Posterior cingulate gyrus (tissue), 11 donors: ENCODE data around the gene PPM1H.
"Not testable (repeated sequence)": the region's sequence is repeated elsewhere in the genome, so short reads cannot be mapped to it uniquely, and the experiment has no call there.

ENCODE experiments used
- DNase-seq, 10 donors: peaks; one replicate each; pipeline versions ENCODE4 v3.0.0 to v3.0.0-alpha.2; 2020 to 2021; ENCODE audit warnings: mixed read lengths in 3 of 10
- intact Hi-C: fragments of 100-400 bp; cut with DNase I; formaldehyde crosslinking; loops from one replicate; pipeline ENCODE4 v1.15.1; 2023

The PPM1H gene

DNA sequence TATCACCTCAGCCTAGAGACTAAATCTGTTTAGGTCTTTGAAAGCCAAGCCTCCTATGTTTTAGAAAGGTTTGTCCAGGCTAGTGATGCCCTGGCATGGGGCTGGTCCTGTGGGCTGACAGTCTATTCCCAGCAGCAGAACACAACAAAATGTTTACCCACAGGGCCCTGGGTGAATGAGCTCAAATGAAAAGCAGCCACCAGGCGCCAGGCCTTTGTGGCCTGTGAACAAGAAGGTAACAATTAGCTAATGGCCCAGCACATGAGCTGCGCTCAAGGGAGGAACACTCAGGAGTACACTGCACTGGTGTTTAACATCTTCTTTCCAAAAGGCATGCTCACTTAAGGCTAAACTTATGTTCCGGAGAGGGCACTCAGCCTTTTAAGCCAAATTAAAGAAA, 266.2 kb downstream of the PPM1H start:
- no peak for DNase-seq
- intact Hi-C loops: no loop called here

DNA sequence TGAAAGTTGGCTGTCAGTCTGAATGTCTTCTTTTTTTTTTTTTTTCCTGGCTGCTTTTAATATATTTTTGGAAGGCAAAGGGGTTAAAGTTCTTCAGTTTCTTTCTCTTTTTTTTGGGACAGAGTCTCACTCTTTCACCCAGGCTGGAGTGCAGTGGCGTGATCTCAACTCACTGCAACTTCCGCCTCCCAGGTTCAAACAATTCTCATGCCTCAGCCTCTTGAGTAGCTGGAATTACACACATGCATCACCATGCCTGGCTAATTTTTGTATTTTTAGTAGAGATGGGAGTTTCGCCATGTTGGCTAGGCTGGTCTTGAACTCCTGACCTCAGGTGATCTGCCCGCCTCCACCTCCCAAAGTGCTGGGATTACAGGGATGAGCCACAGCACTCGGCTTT, 270.0 kb downstream of the PPM1H start:
- intact Hi-C loops, DNase-seq: not testable (repeated sequence)

DNA sequence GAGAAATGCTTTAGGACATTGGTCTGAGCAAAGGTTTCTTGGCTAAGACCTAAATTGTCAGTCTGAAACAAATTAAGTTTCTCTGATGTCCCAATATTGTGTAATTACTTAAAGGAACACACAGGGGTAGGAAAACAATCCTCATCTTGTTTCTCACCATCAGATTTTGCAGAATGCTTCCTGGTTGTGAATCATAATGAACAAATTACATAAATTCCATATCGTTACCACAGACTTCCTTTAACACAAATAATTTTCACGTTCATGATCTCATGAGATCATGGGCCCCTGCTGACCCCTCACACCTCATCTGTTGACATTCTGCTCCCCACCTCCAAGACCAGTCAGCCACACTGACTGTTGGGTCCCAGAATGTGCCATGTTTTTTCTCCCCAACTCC, 274.2 kb downstream of the PPM1H start:
- DNase-seq: no peak
- intact Hi-C loops: no loop called here

DNA sequence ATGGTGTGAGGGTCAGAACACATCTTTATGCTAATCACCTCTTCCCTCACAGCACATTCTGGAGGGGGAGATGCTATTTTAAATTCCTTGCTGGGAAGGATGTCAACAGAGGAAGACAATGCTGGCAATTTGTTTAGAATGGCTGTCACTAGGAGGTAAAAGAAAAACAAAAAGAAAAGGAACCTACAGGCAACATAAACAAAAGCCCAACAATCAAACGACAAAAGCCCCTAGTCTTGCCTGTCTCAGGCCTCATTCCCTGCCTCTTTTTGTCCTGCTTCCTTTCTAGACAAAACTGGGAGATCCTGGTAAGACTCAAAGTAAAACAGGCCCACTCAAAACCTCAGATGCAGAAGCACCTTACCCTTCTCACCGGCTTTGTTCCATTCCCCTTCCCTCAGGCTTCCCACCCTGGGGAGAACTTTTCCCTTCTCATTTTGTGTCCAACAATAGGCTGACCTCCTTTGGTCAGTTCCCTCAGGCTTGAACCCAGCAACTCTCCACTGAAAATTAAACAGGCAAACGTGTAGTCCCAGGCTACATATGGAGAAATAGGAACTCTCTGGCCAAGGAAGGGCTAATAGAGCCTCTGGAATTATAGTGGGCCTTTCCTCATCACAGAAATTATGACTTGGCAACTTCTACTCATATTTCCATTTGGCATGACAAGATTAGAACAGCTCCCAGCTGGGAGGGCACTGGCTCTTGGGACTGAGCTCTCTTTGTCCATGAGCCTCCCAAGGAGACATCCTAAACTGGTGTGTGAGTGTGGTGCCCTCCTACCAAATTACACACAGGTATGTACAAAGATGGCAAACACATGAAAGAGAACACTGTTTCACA, 275.3 kb downstream of the PPM1H start:
- DNase-seq: no peak
- intact Hi-C loops: no loop called here

DNA sequence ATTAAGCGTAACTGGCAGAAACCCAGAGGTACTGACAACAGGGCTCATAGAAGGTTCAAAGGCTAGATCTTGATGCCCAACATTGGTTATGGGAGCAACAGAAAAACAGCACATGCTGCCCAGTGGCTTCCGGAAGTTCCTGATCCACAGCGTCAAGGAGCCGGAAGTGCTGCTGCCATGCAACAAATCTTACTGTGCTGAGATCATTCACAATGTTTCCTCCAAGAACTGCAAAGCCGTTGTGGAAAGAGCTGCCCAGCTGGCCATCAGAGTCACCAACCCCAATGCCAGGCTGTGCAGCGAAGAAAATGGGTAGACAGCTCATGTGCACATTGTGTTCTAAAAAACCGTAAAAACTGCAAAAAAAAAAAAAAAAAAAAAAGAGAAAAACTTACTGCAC, 276.0 kb downstream of the PPM1H start:
- peak in 1 of 10 donors; percentile 22 for DNase-seq
- intact Hi-C loops: no loop called here

DNA sequence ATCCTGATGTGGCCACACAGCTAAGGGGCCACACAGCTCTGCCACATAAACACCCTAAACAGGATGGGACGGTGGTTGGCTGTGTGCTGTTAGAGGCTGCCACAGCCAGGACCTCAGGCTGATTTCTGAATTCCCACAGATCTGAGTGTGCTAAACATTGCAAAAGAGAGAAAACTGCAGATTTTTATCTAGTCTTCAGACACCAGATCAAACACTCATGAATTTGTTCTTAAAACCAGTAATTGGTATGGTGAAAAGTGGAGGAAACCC, 277.7 kb downstream of the PPM1H start:
- DNase-seq: no peak
- intact Hi-C loops: no loop called here

DNA sequence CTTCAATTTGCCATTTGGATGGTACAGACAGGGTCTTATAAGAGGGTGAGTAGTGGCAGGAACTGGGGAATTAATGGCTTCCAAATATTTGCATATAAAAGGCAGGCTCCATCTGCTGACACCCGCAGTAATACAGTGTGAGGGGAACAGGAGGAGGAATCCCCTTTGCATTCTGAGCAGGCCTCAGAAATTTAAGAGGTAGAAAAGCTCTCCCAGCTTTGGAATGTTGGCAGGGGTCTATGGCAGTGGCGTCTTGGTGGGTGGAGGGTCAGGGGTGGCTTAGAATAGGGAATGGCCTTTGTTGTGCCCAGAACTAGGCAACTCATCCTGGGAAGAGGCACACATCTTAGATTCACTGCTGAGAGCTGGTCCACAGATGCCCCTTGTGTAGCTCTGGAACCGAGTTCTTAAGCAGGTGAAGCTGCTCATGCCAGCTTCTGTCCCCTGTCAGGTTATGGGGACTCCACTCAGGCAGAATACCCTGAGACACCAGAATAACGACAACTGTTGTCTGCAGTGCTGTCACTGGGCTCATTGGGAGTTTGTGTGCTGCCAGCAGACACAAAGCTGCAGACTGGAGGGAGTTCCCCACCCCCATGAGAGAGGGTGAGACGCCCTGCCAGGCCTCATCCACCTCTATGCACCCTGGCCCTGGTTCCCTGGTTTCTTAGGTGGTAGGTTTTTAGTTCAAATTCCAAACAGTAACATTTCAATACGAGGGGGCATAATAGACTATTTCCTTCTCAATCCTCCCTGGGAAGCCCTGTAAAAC, 278.2 kb downstream of the PPM1H start:
- DNase-seq: peak in 2 of 10 donors; percentile 6 to 31

DNA sequence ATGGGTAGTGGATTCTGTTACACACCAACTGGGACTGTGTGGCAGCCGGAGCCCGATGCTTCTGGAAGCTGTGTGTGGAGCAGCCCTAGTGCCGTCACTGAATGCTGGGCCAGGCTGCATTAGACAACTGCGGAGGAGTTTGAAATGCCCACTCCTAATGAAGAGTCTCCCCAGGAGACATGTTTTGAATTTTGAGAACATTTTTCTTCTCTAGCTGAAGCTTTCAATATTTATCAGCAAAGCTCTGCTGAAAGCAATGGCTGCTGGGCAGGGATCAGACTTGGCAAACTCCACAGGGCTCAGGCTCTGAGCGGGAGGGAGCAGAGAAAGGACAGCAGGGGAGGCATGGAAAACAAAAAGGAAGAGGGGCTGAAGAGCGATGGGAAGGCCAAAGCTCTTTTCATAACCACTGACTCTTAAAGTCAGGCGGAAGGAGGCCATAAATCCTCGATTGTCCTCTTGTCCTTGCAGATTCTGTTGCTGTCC, 279.2 kb downstream of the PPM1H start:
- DNase-seq: peak in 2 of 10 donors; percentile 13 to 32
- intact Hi-C loops: no loop called here

More for the DNA sequence above, 278.2 kb downstream of the PPM1H start:
- intact Hi-C loops: no loop called here

DNA sequence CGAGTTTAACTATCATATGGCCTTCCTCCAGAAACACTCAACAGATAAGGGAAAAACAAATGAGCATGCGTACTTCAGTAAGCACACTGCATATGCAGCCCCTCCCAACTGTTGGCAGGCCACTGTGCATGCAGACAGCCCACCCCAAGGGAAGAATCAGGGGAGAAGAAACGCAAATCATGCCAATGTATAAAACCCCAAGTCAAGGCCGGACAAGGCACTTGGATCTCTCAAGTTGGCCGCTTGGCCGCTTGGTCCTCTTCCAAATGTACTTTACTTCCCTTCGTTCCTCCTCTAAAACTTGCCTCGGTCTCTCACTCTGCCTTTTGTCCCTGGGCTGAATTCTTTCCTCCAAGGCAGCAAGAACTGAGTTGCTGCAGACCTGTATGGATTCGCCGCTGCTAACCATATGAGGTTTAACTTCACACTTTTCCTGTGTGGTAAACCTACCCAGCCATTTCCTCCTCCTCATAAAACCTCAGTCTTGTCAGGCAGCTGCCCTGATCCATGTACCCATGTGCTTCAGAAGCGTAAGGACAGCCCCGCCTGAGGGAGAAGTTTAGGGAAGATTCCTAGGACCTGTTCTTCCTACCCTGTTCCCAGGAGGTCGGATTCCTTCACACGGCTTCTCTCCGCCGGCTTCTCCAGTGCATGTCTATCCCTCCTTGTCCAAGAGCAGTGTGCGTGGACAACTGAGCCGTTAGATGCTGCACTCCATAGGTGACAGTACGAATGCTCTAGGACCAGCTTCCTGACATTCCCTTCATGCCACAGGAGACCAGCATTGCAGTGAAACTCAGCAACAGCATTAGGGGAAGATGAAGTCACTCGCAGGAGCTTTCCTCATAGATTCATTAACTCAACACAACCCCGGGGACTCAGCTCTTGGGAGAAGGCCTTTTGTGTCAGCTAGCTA, 280.4 kb downstream of the PPM1H start:
- DNase-seq: no peak
- intact Hi-C loops: no loop called here

DNA sequence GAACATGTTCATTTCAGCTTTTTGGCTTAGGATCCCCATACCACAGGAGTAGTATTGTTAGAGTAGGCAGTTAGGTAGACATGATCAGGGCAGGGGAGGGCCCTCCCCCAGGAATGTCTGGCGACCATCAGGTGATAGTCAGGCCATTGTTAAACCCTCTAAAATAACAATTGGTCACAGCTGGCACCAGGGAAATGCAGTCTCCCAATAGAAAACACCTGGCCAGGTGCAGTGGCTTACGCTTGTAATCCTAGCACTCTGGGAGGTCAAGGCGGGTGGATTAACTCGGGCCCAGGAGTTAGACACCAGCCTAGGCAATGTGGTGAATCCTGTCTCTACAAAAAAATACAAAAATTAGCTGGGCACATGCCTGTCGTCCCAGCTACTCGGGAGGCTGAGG, 281.2 kb downstream of the PPM1H start:
- DNase-seq: no peak
- intact Hi-C loops: no loop called here

DNA sequence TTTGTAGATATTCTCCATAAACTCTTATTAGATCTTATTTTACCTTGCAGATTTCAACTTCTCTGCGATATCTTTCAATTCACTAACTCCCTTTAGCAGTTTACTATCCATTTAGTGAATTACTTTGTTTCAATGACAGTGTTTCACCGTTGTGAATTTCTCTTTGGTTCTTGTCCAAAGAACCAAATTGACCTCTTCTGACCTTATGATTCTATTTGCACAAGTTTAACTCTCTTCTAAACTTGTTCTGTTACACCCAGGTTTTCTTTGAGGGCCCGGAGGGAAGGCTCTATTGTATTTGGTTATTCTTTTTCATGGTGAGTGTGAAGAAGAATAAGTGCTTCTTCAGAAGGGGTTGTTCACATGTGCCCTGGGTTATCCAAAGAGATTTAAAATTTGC, 281.6 kb downstream of the PPM1H start:
- intact Hi-C loops: no loop called here
- DNase-seq: no peak

DNA sequence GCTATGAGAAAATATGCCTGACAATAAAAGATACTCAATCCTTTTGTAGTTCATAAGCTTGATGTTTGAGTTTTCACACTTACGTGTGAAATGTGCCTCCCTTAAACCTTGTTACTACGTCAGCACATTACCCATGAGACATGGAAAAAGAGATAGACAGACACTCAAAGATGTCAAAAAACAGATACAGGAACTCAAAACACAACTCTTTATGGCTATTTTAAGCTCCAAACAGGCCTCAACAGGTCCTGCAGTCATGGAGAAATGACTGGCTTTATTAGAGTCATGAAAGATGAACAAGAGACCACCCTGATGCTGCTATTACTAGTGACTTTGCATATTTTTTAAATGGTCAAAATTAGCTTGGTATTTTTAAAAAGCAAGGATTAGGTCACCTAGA, 283.8 kb downstream of the PPM1H start:
- DNase-seq: no peak
- intact Hi-C loops: no loop called here

DNA sequence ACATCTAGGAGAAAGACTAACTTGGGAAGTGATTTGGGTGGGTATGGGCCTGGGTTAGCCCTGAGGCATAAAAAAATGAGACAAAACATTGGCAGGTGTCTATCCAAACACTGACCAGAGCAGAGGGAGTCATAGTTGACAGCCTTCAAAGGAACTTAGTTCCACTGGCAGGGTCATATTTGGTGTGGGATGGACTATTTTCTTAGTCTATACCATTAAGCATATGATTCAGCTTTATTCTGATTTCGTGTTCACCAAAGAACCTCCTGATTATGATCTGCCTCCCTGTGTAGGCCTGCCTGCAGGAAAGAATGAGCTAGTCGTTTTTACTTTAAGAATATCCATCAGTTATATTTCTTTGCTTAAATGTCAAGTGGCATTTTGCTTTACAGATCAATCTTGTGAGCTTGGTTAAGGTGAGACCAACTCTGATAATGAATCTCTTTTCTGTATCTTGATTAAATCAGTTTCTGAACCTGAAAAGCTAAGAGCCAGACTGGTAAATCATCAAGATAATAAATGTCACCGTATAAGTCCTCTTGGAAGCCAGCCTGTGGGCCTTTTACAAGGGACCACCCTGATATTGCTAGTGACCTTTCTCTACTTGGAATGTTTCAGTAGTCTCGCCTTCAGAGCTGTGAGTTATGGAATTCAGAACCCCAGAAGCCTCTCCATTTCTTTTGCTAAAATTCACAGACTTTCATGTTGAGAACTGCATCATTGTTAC, 285.4 kb downstream of the PPM1H start:
- no peak for DNase-seq
- intact Hi-C loops: no loop called here

DNA sequence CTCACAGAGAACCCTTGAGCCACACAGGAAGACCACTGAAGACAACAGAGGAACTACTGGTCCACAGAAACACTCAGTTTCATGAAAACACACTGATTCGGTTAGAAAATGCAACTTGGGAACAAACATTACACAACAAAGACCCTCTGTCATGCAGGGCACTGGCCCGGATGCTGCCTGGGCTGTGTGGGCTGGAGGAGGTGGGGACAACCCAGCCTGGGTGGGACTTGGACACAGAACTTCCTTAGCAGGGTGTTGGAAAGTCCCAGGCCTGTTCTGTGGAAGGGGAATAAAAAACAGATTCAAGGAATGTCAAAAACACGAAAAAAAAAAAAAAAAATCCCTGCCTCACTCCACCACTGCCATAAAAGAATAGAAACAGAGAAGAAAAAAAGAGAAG, 287.4 kb downstream of the PPM1H start:
- peak in 7 of 10 donors; percentile 19 to 93 (median 57) for DNase-seq
- intact Hi-C loops: no loop called here

DNA sequence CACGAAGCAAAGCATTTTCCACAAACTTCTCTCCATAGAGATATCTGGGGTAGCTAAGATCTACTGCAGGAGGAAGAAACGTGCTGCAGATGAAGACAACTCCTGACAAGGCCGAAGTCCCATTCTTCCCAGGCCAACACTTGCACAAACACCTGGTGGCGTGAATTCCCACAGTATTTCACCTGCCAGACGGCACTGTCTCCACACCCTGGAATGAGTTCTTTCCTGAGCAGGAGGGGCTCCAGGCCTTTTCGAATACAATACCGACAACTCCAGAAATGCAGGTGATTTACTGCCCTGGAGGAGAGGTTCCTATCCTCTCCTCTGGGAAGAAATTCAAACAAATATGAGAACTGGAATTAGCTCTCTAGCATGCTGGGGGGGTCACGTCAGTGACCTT, 288.4 kb downstream of the PPM1H start:
- intact Hi-C loops: no loop called here
- no peak for DNase-seq

DNA sequence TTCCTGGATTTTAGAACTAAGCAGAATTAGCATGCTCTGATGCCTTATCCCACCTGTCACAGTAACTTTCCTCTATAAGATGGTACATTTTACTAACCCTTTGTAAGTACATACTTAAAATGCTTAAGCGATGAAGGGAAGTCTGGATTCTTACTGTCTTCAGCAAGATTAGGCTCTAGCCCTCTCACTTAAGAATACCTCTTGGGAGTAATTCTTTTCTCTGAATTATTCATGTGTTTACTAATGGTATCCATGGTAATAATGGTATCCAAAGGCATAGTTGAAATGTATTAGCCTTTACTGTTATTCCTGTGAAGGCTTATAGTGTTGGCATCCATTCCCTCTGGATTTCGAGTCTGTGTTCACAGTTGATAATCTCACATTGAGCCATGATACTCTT, 291.5 kb downstream of the PPM1H start:
- no peak for DNase-seq
- intact Hi-C loops: no loop called here

DNA sequence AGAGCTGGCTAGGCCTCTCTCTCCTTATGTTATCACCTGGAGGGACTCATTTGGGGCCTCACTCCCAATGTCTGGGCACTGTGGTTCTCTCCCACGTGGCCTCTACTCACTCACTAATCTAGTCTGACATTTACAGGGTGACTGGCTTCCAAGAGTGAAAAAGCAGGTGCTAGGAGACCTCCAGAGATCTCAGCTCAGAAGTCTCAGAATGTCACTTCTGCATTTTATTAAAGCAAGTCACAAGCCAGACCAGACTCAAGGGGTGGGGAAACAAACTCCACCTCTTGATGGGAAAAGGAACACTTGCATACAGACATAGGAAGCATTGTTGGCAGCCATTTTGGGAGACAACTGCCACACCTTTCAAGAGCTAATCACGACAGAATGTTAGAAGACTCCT, 292.5 kb downstream of the PPM1H start:
- no peak for DNase-seq
- intact Hi-C loops: no loop called here

DNA sequence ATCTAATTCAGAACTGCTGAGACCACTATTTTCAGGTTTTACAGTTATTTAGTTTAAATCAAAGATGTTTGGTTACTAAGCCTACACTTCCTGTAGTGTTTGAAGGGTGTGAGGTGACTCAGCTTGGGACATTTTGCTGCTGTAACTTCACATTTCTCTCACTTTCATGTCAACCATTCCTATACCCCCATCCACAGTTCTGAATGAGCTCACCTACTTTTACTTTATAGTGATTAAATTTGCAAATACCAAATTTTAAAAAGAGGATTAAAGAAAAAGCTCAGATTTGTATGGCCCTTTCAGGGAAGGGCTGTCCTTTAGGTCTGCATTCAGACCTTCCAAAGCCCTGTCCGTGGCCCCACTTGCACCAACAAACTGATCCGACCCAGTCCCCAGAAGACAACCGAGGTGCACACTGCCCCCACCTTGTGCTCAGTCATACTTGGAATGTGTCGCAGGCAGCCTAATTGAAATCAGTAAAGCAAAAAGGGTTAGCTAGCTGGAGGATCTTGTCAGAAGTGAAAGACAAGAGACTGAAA, 294.0 kb downstream of the PPM1H start:
- intact Hi-C loops: no loop called here
- no peak for DNase-seq

DNA sequence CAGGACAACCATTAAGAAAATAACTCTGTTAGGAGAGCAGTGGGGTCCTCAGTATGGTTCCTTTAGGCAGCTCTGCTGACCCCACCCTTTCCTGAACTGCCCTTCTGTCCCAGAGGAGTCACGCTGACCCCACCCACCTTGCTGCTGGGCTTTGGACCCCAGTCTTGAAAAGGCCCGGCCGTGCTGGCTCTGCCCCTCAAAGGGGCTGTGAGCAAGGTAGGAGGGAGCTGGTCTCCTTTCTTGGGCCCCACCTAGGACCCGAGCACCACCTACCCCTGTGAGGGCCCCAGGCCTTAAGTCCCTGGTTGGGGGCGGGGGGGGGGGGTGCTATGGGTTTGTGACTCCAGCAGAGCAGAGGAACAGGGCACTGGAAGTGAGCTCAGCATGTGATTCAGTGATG, 297.3 kb downstream of the PPM1H start:
- intact Hi-C loops: loop anchor here (10.0 kb wide), 1 partner anchor 77 kb away; no protein-coding TSS in a partner anchor
- no peak for DNase-seq

DNA sequence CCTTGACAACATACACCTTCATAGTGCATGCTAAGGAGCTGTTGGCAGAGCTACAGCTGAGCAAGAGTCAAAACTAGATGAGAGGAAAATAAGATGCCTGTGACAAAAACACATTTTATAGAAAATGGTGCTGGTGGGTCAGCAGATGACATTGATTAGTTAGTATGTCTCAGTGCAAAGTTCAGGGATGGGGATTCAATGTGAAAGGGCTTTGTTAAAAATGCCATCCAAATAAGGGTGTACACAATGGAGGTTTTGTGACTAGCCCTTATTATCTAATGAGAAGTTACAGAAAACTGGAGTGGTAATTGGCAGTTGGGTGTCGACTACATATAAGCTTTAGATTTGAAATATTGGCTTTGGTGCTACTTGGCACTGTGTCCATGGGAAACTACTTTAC, 299.3 kb downstream of the PPM1H start:
- DNase-seq: no peak
- intact Hi-C loops: loop anchor here (10.0 kb wide), 1 partner anchor 79 kb away; no protein-coding TSS in a partner anchor
